IPS DF 6.9 (cell line): Measurements from ENCODE around the gene SBF2.

Experiments used
- DNase-seq: peaks from one replicate; pipeline ENCODE4 v3.0.0-alpha.2; 2013; ENCODE audit warnings: low read depth, low spot score
- H3K27ac ChIP-seq: one replicate; pipeline ENCODE4 v1.5.1; 2013; ENCODE audit warnings: low read length, control low read depth
- H3K27me3 ChIP-seq: 2 replicates; pipeline ENCODE4 v1.6.1; 2013; ENCODE audit warnings: mild to moderate bottlenecking, low read length; ENCODE audit not compliant: control insufficient read depth, insufficient read depth
- H3K36me3 ChIP-seq: 2 replicates; pipeline ENCODE4 v1.6.1; 2013; ENCODE audit warnings: low read length; ENCODE audit not compliant: control insufficient read depth, insufficient read depth
- H3K4me1 ChIP-seq: 2 replicates; pipeline ENCODE4 v1.6.1; 2013; ENCODE audit warnings: low read length; ENCODE audit not compliant: control insufficient read depth, insufficient read depth
- H3K4me3 ChIP-seq: 2 replicates; pipeline ENCODE4 v1.5.1; 2013; ENCODE audit warnings: mild to moderate bottlenecking, low read length
- H3K9me3 ChIP-seq: 2 replicates; pipeline ENCODE4 v1.6.1; 2013; ENCODE audit warnings: low read length, inconsistent platforms; ENCODE audit not compliant: control insufficient read depth, insufficient read depth
- WGBS: extraction: QIAGEN DNeasy Blood & Tissue Kit; methylation state at CpG from one replicate; pipeline ENCODE4 v1.1.7; 2013; ENCODE audit warnings: mixed read lengths, missing lambda C conversion rate; ENCODE audit not compliant: insufficient read length, insufficient coverage; 5-methylcytosine and 5-hydroxymethylcytosine counted together

Gene SBF2

GRCh38 chr11:10116588-10116987 lies 177.4 kb downstream of the SBF2 start:
- Histone ChIP-seq H3K36me3 (no peaks in the 10 kb centered on the region), H3K27ac (no peak overlapping the region), H3K9me3 (no peaks in the 10 kb centered on the region), H3K27me3 (no peaks in the 10 kb centered on the region), H3K4me1 (no peaks in the 10 kb centered on the region), H3K4me3 (no peak overlapping the region)
- DNase-seq: no peak
- WGBS: no CpG with 5 or more reads among the region's 1 CpG

DNA sequence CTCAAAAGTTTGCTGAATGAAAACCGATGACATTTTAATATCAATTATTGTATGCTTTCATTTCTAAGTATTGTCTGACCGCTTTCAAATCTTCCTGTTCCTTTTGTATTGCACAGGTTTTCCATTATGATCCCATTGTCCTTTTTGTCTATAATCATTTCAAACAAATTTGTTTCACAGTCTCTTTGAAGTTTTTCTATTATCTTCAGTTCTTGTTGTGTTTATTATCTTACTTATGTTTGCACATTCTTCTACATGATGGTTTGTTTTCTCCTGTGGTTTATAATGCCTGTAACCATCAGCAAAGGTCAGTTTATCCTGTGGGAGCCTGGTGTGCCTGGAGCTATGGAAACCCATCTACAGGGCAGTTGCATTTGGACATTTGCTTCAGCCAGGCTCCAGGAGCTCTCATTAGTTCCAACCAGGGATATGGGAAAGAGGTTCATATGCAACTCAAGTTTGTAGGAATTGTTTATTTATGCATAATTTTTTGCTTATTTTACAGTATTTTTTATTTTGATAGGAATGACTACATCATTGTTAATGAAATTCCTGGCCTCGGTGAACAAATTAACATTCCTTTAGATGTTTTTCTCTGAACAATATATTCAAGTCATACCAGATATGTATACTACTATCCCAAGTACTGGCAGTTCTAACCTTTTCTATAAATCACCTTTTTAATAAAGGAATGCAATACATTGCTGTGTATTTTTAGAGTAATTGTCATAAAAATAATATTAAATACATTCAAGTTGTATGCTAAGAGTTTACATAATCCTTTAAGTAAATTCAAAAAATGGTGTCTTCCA lies 179.2 kb downstream of the SBF2 start:
- H3K4me1 ChIP-seq: no peaks in the 10 kb centered on the region
- no CpG with 5 or more reads among the region's 3 CpGs for WGBS
- H3K36me3 ChIP-seq: no peaks in the 10 kb centered on the region
- no peaks in the 10 kb centered on the region for H3K27me3 ChIP-seq
- no peak overlapping the region for H3K4me3 ChIP-seq
- H3K27ac ChIP-seq: no peak overlapping the region
- no peaks in the 10 kb centered on the region for H3K9me3 ChIP-seq
- DNase-seq: no peak

DNA sequence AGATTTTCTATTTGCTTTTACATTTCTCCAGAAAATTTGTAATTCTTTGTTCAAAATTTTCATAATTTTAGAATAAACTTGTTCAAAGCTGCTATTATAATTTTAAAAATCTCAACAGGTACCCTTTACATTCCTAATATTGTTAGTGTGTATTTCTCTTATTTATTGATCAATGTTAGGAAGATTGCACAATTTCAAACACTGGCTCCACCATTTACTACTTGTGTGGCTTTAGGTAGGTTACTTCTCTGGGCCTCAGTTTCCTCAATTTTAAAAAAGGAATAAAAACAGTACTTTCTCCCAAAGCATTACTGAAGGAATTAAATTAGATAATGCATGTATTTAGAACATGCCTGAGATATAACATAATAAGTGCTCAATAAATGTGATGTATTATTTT lies 180.2 kb downstream of the SBF2 start:
- Histone ChIP-seq H3K9me3 (no peaks in the 10 kb centered on the region), H3K27ac (no peak overlapping the region), H3K36me3 (no peaks in the 10 kb centered on the region), H3K27me3 (no peaks in the 10 kb centered on the region), H3K4me3 (no peak overlapping the region), H3K4me1 (no peaks in the 10 kb centered on the region)
- no peak for DNase-seq

- Histone ChIP-seq H3K4me3 (no peak overlapping the region), H3K36me3 (no peaks in the 10 kb centered on the region), H3K9me3 (no peaks in the 10 kb centered on the region), H3K27me3 (no peaks in the 10 kb centered on the region), H3K27ac (no peak overlapping the region), H3K4me1 (no peaks in the 10 kb centered on the region)
- WGBS: no CpG with 5 or more reads among the region's 1 CpG
- no peak for DNase-seq
Observed at GRCh38 chr11:10109806-10110205, 184.2 kb downstream of the SBF2 start.

- Histone ChIP-seq H3K27me3 (no peaks in the 10 kb centered on the region), H3K27ac (no peak overlapping the region), H3K4me1 (no peaks in the 10 kb centered on the region), H3K4me3 (no peak overlapping the region), H3K36me3 (no peaks in the 10 kb centered on the region), H3K9me3 (no peaks in the 10 kb centered on the region)
- no peak for DNase-seq
- no CpG with 5 or more reads among the region's 3 CpGs for WGBS
Observed at GRCh38 chr11:10108915-10109680, 184.9 kb downstream of the SBF2 start.

DNA sequence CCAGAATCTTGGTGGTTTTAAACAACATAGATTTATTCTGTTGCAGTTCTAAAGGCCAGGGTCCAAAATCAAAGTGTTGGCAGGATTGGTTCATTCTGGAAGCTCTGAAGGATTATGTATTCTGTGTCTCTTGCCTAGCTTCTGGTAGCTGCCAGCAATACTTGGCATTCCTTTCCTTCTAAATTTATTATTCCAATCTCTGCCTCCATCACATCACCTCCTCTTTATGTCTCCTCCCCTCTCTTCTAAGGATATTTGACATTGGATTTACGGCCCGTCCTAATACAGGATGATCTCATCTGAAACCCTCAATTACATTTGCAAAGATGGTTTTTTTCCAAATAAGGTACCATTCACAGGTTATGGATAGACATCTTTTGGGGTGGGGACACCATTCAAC lies 186.5 kb downstream of the SBF2 start:
- Histone ChIP-seq H3K36me3 (no peaks in the 10 kb centered on the region), H3K27ac (no peak overlapping the region), H3K4me1 (no peaks in the 10 kb centered on the region), H3K9me3 (no peaks in the 10 kb centered on the region), H3K4me3 (no peak overlapping the region), H3K27me3 (no peaks in the 10 kb centered on the region)
- no CpG with 5 or more reads among the region's 2 CpGs for WGBS
- no peak for DNase-seq

GRCh38 chr11:10097615-10098014 lies 196.4 kb downstream of the SBF2 start:
- WGBS: no CpG with 5 or more reads among the region's 4 CpGs
- Histone ChIP-seq H3K36me3 (no peaks in the 10 kb centered on the region), H3K27ac (no peak overlapping the region), H3K9me3 (no peaks in the 10 kb centered on the region), H3K27me3 (no peaks in the 10 kb centered on the region), H3K4me3 (no peak overlapping the region), H3K4me1 (no peaks in the 10 kb centered on the region)
- DNase-seq: no peak

GRCh38 chr11:10096987-10097386 lies 197.0 kb downstream of the SBF2 start:
- no peak overlapping the region for H3K4me3 ChIP-seq
- no peak for DNase-seq
- no peaks in the 10 kb centered on the region for H3K4me1 ChIP-seq
- no peak overlapping the region for H3K27ac ChIP-seq
- no peaks in the 10 kb centered on the region for H3K27me3 ChIP-seq
- no CpG with 5 or more reads among the region's 5 CpGs for WGBS
- no peaks in the 10 kb centered on the region for H3K9me3 ChIP-seq
- H3K36me3 ChIP-seq: no peaks in the 10 kb centered on the region

DNA sequence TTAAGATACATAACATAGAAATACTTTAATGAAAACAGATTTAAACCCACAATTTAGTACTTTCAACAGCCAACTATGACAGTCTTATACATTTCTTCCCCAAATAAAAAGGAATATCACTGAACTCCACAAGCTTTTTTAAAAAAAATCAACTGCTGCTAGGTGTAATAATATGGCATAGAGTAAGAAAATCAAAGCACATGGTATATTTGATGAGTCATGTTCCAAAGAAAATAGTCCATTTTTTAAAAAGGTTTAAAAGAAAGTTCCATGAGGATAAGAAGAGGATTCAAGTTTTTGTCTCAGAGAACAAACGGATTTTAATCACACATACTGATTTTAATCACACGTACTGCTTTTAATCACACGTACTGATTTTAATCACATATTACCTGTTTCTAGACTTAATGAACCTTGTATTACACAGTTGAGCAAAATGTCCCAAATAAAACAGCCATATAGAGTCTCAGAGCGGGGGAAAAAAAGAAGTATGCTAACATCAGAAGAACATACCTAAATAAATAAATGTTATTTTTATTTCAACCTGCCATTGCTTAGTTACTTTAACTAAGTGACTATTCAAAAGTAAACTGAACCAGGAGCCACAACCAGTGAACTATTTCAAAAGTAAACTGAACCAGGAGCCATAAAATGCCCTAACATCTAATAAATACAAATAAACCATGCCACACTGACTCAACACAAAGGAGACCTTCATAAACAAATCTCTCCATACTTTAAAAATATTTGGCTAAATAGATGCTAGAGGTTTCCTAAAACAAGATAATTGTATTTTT lies 198.4 kb downstream of the SBF2 start:
- DNase-seq: no peak
- Histone ChIP-seq H3K27me3 (no peaks in the 10 kb centered on the region), H3K4me3 (no peak overlapping the region), H3K9me3 (no peaks in the 10 kb centered on the region), H3K27ac (no peak overlapping the region), H3K36me3 (no peaks in the 10 kb centered on the region), H3K4me1 (no peaks in the 10 kb centered on the region)
- WGBS: no CpG with 5 or more reads among the region's 4 CpGs

- H3K36me3 ChIP-seq: no peaks in the 10 kb centered on the region
- no peak overlapping the region for H3K27ac ChIP-seq
- H3K4me3 ChIP-seq: no peak overlapping the region
- H3K4me1 ChIP-seq: no peaks in the 10 kb centered on the region
- WGBS: no CpG with 5 or more reads among the region's 5 CpGs
- no peak for DNase-seq
- no peaks in the 10 kb centered on the region for H3K9me3 ChIP-seq
- H3K27me3 ChIP-seq: no peaks in the 10 kb centered on the region
Observed at GRCh38 chr11:10092426-10092825, 201.6 kb downstream of the SBF2 start.
